ENCODE results near the gene OTOP1.

OTOP1 gene

DNA sequence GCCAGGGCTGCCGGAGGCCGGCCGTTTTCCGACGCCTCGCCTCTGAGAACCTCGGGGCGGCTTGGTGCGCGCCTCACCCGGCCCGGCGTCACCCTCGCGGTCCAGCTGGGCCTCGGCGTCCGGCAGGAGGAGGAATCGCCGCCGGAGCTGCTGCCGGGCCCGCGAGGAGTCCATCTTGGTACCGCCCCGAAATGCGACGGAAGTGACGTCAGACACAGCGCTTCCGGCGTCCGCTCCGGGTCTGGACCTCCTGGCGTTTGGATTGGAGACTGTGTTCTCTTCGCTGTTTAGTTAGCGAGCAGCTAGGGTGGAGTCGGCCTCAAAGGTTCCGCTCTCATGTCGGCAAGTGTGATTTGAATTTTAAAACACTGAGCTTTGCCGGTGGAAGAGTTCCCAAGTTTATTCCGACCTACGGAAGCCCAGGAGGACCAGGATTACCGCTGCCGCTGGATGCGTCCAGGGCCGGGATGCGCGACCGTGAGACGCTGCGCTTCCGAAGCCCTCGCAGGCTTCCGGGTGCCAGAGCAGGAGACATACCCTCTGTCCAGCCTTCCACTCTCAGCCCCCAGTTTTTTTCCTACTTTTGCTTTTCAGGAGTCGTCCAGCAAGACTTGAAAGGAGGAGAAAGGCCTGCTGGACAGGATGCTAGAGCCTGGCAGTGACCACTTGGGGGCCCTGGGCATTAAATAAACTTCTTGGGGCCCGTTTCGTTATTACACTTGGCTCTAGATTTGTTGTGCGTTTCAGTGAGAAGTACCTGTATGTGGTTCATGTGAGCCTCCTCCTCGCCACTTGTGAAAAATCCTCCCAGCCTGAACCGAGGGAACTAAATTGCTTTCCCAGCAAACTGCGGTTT is 21.5 kb upstream of the OTOP1 start, which contains the start of gene TMEM128:
TMEM128 (minus strand) TSS at position 195 of the 856 bp plus-strand sequence; CDS start at position 174, 21 bp downstream.
- TF ChIP-seq GATA3 (IDR thresholded peaks at IDR 0.05; ENCODE audit: low read depth, low read length) (no peak), GATA2 (IDR thresholded peaks at IDR 0.05; ENCODE audit: low read depth, low read length) (no peak)

DNA sequence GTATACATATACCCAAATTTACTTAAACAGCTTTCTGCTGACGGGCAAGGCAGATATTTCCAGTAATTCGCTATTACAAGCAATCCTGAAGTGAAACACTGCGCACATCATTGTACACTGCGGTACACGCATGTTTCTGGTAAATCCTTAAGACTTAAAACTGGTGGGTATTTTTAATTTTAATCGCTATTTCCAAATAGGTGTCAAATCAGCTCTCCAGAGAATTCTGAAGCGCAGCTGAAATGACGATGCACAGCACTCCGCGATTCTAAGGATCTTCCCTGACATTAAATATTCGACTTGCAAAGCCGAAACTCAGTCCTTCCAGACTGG is 20.9 kb upstream of the OTOP1 start:
- TF ChIP-seq GATA2 (IDR thresholded peaks at IDR 0.05; ENCODE audit: low read depth, low read length), result no peak
- TF ChIP-seq GATA3 (IDR thresholded peaks at IDR 0.05; ENCODE audit: low read depth, low read length), result no peak

DNA sequence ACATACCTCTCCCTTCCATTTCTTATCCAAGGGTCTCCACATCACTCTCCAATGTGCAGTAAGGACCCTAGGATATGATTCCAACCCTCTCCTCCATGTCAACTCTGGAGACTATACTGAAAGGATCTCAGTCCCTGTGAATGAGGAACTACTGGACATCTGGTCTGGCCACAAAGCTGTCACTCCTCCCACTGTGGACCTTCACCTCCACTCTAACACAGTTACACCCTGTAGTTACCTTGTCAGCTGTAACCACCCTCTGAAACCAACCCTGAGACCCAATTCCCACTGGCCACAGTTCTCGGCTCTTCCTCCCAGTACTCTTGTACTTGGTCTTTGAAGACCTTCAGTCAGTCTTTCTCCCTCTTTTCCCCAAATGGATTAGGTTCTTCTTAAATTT is 18.4 kb upstream of the OTOP1 start:
- TF ChIP-seq GATA2 (IDR thresholded peaks at IDR 0.05; ENCODE audit: low read depth, low read length), result no peak
- TF ChIP-seq GATA3 (IDR thresholded peaks at IDR 0.05; ENCODE audit: low read depth, low read length), result no peak

DNA sequence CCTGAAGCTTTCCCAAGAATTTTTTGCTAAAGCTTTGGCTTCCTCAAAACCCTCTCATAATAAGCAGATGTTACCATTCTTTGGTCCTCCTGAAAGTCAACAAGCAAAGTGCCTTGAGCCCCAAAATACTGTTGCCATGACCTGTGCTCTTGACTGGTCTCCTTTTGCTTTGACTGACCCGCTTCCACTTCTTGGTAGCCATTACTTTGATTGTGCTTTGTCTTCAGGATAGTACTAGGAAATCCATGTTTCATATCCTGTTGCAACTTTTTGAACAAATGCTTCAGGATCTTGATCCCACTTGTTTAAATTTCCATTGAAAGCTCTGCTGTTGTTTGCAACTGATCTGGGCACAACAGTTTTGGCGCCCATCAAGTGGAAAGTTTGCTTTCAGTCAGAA is 6.9 kb upstream of the OTOP1 start:
- TF ChIP-seq GATA2 (IDR thresholded peaks at IDR 0.05; ENCODE audit: low read depth, low read length), result no peak
- TF ChIP-seq GATA3 (IDR thresholded peaks at IDR 0.05; ENCODE audit: low read depth, low read length), result no peak

DNA sequence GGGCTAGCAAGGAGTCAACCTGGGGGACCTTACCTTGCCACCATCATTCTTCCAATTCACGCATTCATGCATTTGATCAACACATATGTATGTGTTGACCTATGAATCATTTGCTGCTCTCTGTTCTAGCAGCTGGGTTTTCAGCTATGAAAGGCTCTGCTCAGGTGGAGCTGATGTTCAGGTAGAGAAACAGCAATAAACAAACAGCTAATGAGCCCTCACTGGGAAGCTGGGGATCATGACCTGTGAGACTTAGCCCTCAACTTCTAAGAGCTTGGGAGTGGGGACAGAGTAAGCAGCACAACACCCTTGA is 1.6 kb upstream of the OTOP1 start:
- no peak for TF ChIP-seq GATA3 (IDR thresholded peaks at IDR 0.05; ENCODE audit: low read depth, low read length)
- no peak for TF ChIP-seq GATA2 (IDR thresholded peaks at IDR 0.05; ENCODE audit: low read depth, low read length)

DNA sequence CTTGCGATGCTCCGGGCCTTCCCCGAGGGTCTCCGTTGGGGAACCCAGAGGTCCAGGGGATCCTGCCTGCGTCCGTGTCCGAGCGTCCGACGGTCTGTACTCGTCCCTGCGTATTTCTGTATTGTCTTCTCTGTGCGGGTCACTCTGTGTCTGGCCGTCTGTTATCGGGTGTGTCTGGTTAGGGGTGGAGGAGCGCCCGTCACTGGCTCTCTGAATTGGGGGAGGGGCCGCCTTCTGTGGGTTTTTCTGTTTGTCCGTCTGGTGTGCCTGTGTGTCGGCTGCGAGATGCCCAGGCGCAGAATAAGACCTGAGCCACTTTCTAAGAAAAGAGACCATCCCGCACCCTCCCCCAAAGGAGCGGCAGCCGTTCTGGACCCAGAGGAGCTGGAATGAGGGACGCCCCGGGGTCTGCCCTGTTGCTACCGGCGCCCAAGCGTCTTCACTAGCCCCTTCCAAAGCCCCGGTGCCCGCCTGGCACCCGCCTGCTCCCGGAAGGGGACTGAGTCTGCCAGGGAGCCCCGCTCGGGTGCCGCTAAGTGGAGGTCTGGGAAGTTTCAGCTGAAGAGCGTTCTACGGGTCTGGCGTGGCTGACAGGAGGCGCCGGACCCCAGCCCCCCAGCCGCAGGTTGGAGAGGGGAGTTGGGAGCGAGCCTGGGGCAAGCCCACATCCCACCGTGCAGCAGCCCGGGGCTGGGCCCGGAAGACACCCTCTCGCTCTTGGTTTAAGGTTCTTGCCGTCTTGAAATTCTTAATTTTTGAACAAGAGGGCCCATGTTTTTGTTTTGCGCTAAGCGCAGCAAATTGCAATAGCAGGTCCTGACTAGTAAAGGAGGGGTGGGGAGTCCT is 1.0 kb upstream of the OTOP1 start:
- TF ChIP-seq GATA2 (IDR thresholded peaks at IDR 0.05; ENCODE audit: low read depth, low read length) (no peak), GATA3 (IDR thresholded peaks at IDR 0.05; ENCODE audit: low read depth, low read length) (no peak)

DNA sequence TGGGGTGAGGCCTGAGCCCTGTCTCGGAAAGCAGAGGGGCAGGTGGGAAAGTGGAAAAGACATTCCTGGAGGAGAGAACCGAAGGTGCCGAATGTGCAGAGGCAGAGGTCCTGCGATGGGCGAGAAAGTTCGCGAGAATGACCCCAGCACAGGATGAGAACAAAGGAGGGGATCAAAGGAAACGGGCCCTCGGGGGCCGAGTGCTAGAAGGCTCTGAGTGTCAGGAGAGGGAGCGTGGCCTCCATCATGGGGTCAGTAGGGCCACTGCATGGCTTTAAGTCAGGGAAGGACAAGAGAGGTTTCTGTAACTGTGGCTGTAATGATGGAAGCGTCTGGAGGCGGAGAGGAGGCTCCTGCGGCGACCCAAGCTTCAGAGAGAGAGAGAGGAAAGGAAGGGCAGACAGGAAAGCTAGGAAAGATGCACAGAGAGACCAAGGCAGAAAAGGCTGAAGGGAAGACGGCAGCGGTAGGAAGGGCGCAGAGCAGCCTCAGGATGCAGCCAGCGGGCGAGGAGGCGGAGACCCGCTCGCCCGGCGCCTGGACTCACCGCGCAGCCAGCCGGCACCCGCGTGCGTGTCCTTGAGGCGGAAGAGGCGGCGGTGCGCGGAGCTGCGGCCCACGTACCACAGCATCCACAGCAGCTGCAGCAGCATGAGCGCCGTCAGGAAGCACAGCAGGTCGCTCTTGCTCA is 669 bp downstream of the OTOP1 start:
- TF ChIP-seq GATA3 (IDR thresholded peaks at IDR 0.05; ENCODE audit: low read depth, low read length) (no peak), GATA2 (IDR thresholded peaks at IDR 0.05; ENCODE audit: low read depth, low read length) (no peak)

DNA sequence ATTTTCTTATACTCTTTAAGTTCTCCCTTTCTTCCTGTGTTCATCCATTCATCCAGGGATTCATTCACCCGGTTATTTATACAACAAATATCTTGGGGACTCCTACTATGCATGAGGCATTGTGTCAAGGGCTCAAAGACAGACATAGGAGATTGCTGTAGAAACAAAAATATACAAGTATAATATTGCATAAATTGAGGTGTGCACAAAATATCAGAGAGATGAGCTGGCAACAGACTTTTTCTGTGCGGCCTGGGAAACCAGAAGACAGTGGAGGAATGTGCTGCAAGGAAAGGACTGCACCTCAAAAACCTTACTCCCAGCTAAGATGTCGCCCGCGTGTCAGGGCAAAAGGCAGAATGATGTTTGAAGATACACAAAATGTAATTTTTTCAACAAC is 9.6 kb downstream of the OTOP1 start:
- no peak for TF ChIP-seq GATA3 (IDR thresholded peaks at IDR 0.05; ENCODE audit: low read depth, low read length)
- TF ChIP-seq GATA2 (IDR thresholded peaks at IDR 0.05; ENCODE audit: low read depth, low read length), result no peak

DNA sequence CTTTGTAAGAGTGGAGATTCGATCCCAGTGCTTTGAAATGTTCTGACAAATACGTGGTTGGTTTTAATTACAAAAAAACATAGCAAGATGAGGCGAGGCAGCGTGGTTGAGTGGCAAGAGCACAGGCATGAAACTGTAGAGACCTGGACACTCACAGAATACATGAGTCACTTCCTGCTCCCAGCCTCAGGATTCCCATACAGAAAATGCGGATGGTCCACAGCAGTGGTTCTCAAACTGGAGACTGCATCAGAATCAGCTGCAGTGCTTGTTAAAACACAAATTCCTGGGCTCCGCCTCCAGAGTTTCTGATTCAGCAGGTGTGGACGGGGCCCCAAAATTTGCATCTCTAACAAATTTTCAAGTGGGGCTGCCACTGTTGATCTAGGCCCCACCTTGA is 10.1 kb downstream of the OTOP1 start:
- TF ChIP-seq GATA3 (IDR thresholded peaks at IDR 0.05; ENCODE audit: low read depth, low read length) (no peak), GATA2 (IDR thresholded peaks at IDR 0.05; ENCODE audit: low read depth, low read length) (no peak)

DNA sequence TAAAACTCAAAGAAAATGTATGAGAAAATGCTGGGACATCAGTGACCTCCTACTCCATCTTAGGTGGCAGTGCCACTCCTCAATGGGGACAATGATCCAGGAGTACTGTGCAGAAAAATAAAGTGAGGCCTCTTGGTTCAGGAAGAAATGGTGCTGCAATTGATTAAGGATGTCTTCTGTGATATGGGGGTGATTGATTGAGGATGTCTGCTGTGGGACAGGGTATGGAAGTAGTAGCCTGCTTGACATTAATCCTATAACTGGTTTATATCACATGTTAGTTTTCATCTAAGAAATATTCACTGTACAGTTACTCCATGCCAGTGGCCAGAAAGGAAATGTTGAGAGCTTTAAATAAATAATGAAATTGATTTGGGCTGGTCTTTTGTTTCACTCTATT is 20.5 kb downstream of the OTOP1 start:
- TF ChIP-seq GATA2 (IDR thresholded peaks at IDR 0.05; ENCODE audit: low read depth, low read length), result no peak
- no peak for TF ChIP-seq GATA3 (IDR thresholded peaks at IDR 0.05; ENCODE audit: low read depth, low read length)

DNA sequence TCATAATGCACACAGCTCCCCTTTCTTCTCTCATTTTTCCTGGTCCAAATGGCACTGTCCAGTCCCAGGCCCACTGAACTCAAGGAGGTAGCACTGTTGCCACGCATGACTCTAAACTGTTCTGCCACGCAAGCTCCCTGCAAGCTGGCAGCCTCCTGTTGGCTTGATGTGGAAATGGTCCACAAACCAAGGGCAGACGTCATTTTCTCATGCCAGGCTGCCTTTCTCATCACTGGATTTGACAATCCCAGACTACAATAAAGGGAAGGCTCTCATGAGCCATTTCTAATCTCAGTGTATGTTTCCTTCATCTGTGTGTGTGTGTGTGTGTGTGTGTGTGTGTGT is 22.4 kb downstream of the OTOP1 start:
- TF ChIP-seq GATA2 (IDR thresholded peaks at IDR 0.05; ENCODE audit: low read depth, low read length) (no peak), GATA3 (IDR thresholded peaks at IDR 0.05; ENCODE audit: low read depth, low read length) (no peak)

DNA sequence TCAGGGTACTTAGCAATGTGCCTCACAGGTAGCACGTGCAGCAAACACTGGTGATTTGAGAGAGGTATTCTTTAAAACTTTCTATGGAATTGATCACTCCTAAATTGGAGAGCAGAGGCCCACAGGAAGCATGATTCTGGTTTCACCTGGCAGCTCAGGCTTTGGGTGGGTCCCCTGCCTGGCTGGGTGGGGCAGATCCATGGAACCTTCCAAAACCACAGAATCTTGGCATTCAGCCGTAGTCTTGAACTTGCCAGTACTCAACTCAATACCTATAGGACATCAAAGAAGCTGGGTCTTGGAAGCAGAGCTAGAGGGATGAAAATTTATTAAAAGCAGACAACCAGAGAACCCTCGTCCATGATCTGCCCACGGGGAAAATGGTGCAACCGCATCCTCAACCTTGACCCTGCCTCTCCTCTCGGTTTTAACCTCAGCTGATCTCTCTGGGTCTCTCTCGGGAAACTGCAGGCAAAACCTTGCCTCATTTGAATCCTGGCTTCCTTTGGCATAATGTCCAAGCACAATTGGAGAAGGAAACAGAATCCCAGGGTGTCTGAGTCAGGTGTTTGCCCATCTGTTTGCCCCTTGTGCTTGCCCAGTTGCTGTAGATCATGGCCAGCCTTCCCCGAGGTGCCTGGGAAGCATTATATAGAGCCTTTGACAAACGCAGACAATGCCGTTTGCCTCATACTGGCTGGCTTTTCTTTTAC is 22.9 kb downstream of the OTOP1 start:
- TF ChIP-seq GATA3 (IDR thresholded peaks at IDR 0.05; ENCODE audit: low read depth, low read length), result no peak
- no peak for TF ChIP-seq GATA2 (IDR thresholded peaks at IDR 0.05; ENCODE audit: low read depth, low read length)

DNA sequence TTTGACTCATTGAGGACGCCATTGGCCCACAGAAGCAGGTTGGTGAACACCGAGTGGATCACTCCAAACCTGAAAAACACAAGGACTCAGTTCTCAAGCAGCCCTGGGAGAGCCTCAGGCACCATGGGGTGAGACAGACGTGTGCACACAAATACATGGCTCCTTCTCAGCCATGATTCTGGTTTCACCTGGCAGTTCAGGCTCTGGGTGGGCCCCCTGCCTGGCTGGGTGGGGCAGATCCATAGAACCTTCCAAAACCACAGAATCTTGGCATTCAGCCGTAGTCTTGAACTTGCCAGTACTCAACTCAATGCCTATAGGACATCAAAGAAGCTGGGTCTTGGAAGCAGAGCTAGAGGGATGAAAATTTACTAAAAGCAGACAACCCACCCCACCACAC is 24.2 kb downstream of the OTOP1 start:
- TF ChIP-seq GATA2 (IDR thresholded peaks at IDR 0.05; ENCODE audit: low read depth, low read length), result no peak
- TF ChIP-seq GATA3 (IDR thresholded peaks at IDR 0.05; ENCODE audit: low read depth, low read length), result no peak

DNA sequence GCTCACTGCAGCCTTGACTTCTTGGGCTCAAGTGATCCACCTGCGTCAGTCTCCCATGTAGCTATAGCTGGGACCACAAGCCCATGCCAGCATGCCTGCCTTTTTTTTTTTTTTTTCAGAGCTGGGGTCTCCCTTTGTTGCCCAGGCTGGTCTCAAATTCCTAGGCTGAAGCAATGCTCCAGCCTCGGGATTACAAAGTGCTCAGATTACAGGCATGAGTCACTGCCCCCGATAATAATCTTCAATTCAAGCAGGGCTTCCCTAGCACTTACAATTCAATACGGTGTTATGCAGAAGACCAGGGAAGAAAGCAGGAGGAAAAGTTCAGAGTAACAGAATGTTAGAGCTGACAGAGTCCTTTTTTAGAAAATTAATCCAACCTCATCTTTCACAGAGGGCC is 26.1 kb downstream of the OTOP1 start:
- TF ChIP-seq GATA2 (IDR thresholded peaks at IDR 0.05; ENCODE audit: low read depth, low read length) (no peak), GATA3 (IDR thresholded peaks at IDR 0.05; ENCODE audit: low read depth, low read length) (no peak)

Measured in SH-SY5Y (cell line).